NCI-H345 treated with DMSO at 0.1 percent for 48 hours (cell line): ENCODE data around the gene HEPHL1.

Experiments
- DNase-seq: peaks from one replicate; lab custom pipeline; 2025; ENCODE audit not compliant: unreplicated experiment; lab: John Stamatoyannopoulos, UW

The HEPHL1 gene

GRCh38 chr11:94023856-94024255 is 2.7 kb downstream of the HEPHL1 start:
- no peak for DNase-seq

GRCh38 chr11:94024547-94024946 is 3.4 kb downstream of the HEPHL1 start:
- no peak for DNase-seq

- DNase-seq, result no peak
Measured at GRCh38 chr11:94025690-94026394, 4.7 kb downstream of the HEPHL1 start.

GRCh38 chr11:94027210-94027609 is 6.1 kb downstream of the HEPHL1 start:
- DNase-seq, result no peak

- DNase-seq, result no peak
Measured at GRCh38 chr11:94028436-94028835, 7.3 kb downstream of the HEPHL1 start.

GRCh38 chr11:94030059-94030458 is 8.9 kb downstream of the HEPHL1 start:
- no peak for DNase-seq

GRCh38 chr11:94031625-94032024 is 10.5 kb downstream of the HEPHL1 start:
- no peak for DNase-seq

- DNase-seq, result no peak
Measured at GRCh38 chr11:94032066-94032465, 10.9 kb downstream of the HEPHL1 start.

- no peak for DNase-seq
Measured at GRCh38 chr11:94032725-94033124, 11.6 kb downstream of the HEPHL1 start.

- DNase-seq, result no peak
Measured at GRCh38 chr11:94034207-94034606, 13.1 kb downstream of the HEPHL1 start.

- no peak for DNase-seq
Measured at GRCh38 chr11:94036096-94036495, 14.9 kb downstream of the HEPHL1 start.

GRCh38 chr11:94043241-94043640 is 22.1 kb downstream of the HEPHL1 start:
- no peak for DNase-seq

- DNase-seq, result peak; percentile 13
Measured at GRCh38 chr11:94046796-94047195, 25.6 kb downstream of the HEPHL1 start.

GRCh38 chr11:94048032-94048709 is 27.0 kb downstream of the HEPHL1 start:
- DNase-seq, result no peak

GRCh38 chr11:94049351-94049750 is 28.2 kb downstream of the HEPHL1 start:
- peak; percentile 80 for DNase-seq

GRCh38 chr11:94058630-94059029 is 37.5 kb downstream of the HEPHL1 start:
- DNase-seq, result no peak

- no peak for DNase-seq
Measured at GRCh38 chr11:94059065-94059464, 37.9 kb downstream of the HEPHL1 start.

- no peak for DNase-seq
Measured at GRCh38 chr11:94060401-94060800, 39.2 kb downstream of the HEPHL1 start.

GRCh38 chr11:94062360-94062759 is 41.2 kb downstream of the HEPHL1 start:
- no peak for DNase-seq

GRCh38 chr11:94066901-94067429 is 45.8 kb downstream of the HEPHL1 start:
- DNase-seq, result no peak

GRCh38 chr11:94068764-94069163 is 47.6 kb downstream of the HEPHL1 start:
- no peak for DNase-seq

- no peak for DNase-seq
Measured at GRCh38 chr11:94077552-94078293, 56.6 kb downstream of the HEPHL1 start.
